Measurements from ENCODE around the gene SFRP2.

The SFRP2 gene

GRCh38 chr4:153816542-153816941, 27.7 kb upstream of the SFRP2 start:
- H2BK12ac ChIP-seq (ENCODE audit: low read length in 2 of 2), result no peak overlapping the region
- no peak overlapping the region for H3K4me2 ChIP-seq (ENCODE audit: low read length, poor library complexity, severe bottlenecking)
- no peak overlapping the region for H3K23ac ChIP-seq (ENCODE audit: low read length in 2 of 2)
- H2BK15ac ChIP-seq (ENCODE audit: low read depth, poor library complexity, severe bottlenecking), result no peak overlapping the region
- H3K14ac ChIP-seq (ENCODE audit: low read length in 2 of 2), result no peak overlapping the region
- H2AFZ ChIP-seq (ENCODE audit: low read depth, low read length), result no peak overlapping the region
- no peak overlapping the region for H3K18ac ChIP-seq (ENCODE audit: low read depth in 1 of 2, low read length in 2 of 2)
- H4K91ac ChIP-seq (ENCODE audit: low read length), result no peak overlapping the region
- no peak for DNase-seq
- no peak overlapping the region for H2AK5ac ChIP-seq (ENCODE audit: low read length, severe bottlenecking)
- no peak overlapping the region for H4K8ac ChIP-seq (ENCODE audit: low read length)
- no peaks in the 10 kb centered on the region for H3K4me1 ChIP-seq (ENCODE audit: control insufficient read depth, insufficient read depth, low read depth, low read length)
- no peaks in the 10 kb centered on the region for H3K36me3 ChIP-seq (ENCODE audit: control insufficient read depth in 1 of 2, insufficient read depth in 2 of 2, low read depth in 1 of 2, low read length in 2 of 2)
- no peaks in the 10 kb centered on the region for H3K79me1 ChIP-seq (replicated peaks; ENCODE audit: low read length, poor library complexity, severe bottlenecking)
- H3K27ac ChIP-seq (ENCODE audit: low read length, poor library complexity, severe bottlenecking), result no peak overlapping the region
- H2BK5ac ChIP-seq (ENCODE audit: low read depth, low read length, poor library complexity, severe bottlenecking), result no peak overlapping the region
- WGBS, result 0% methylated on average over 1 of the region's 2 CpGs
- no peak overlapping the region for H3K4me3 ChIP-seq (ENCODE audit: insufficient read depth in 1 of 2, low read depth in 1 of 2, low read length in 2 of 2)
- no peaks in the 10 kb centered on the region for H3K27me3 ChIP-seq (ENCODE audit: control insufficient read depth in 1 of 2, insufficient read depth in 1 of 2, low read length in 2 of 2)
- H3K9me3 ChIP-seq (ENCODE audit: control insufficient read depth, low read length), result no peaks in the 10 kb centered on the region
- no peak overlapping the region for H2BK120ac ChIP-seq (ENCODE audit: low read depth, low read length)
- H3K9ac ChIP-seq (ENCODE audit: low read length), result no peak overlapping the region
- no peak overlapping the region for H3K4ac ChIP-seq (ENCODE audit: low read depth in 1 of 2, low read length in 2 of 2)

- no peaks in the 10 kb centered on the region for H3K27me3 ChIP-seq (ENCODE audit: control insufficient read depth in 1 of 2, insufficient read depth in 1 of 2, low read length in 2 of 2)
- H2BK15ac ChIP-seq (ENCODE audit: low read depth, poor library complexity, severe bottlenecking), result no peak overlapping the region
- H2AK5ac ChIP-seq (ENCODE audit: low read length, severe bottlenecking), result no peak overlapping the region
- H4K91ac ChIP-seq (ENCODE audit: low read length), result no peak overlapping the region
- H3K23ac ChIP-seq (ENCODE audit: low read length in 2 of 2), result no peak overlapping the region
- no peak overlapping the region for H4K8ac ChIP-seq (ENCODE audit: low read length)
- no peak overlapping the region for H3K4me2 ChIP-seq (ENCODE audit: low read length, poor library complexity, severe bottlenecking)
- no peak for DNase-seq
- H2BK120ac ChIP-seq (ENCODE audit: low read depth, low read length), result no peak overlapping the region
- no peak overlapping the region for H3K9ac ChIP-seq (ENCODE audit: low read length)
- no peaks in the 10 kb centered on the region for H3K9me3 ChIP-seq (ENCODE audit: control insufficient read depth, low read length)
- no peak overlapping the region for H3K14ac ChIP-seq (ENCODE audit: low read length in 2 of 2)
- H2BK12ac ChIP-seq (ENCODE audit: low read length in 2 of 2), result no peak overlapping the region
- no peak overlapping the region for H3K27ac ChIP-seq (ENCODE audit: low read length, poor library complexity, severe bottlenecking)
- H2AFZ ChIP-seq (ENCODE audit: low read depth, low read length), result no peak overlapping the region
- H3K79me1 ChIP-seq (replicated peaks; ENCODE audit: low read length, poor library complexity, severe bottlenecking), result no peaks in the 10 kb centered on the region
- 94% methylated on average over 2 of the region's 2 CpGs for WGBS
- no peaks in the 10 kb centered on the region for H3K36me3 ChIP-seq (ENCODE audit: control insufficient read depth in 1 of 2, insufficient read depth in 2 of 2, low read depth in 1 of 2, low read length in 2 of 2)
- H2BK5ac ChIP-seq (ENCODE audit: low read depth, low read length, poor library complexity, severe bottlenecking), result no peak overlapping the region
- no peak overlapping the region for H3K4me3 ChIP-seq (ENCODE audit: insufficient read depth in 1 of 2, low read depth in 1 of 2, low read length in 2 of 2)
- H3K4ac ChIP-seq (ENCODE audit: low read depth in 1 of 2, low read length in 2 of 2), result no peak overlapping the region
- H3K4me1 ChIP-seq (ENCODE audit: control insufficient read depth, insufficient read depth, low read depth, low read length), result no peaks in the 10 kb centered on the region
- no peak overlapping the region for H3K18ac ChIP-seq (ENCODE audit: low read depth in 1 of 2, low read length in 2 of 2)
Observed at GRCh38 chr4:153814789-153815188, 25.9 kb upstream of the SFRP2 start.

- H2BK12ac ChIP-seq (ENCODE audit: low read length in 2 of 2), result no peak overlapping the region
- H3K4me2 ChIP-seq (ENCODE audit: low read length, poor library complexity, severe bottlenecking), result no peak overlapping the region
- no peak overlapping the region for H3K27ac ChIP-seq (ENCODE audit: low read length, poor library complexity, severe bottlenecking)
- H3K4me1 ChIP-seq (ENCODE audit: control insufficient read depth, insufficient read depth, low read depth, low read length), result no peaks in the 10 kb centered on the region
- H3K23ac ChIP-seq (ENCODE audit: low read length in 2 of 2), result no peak overlapping the region
- H3K9me3 ChIP-seq (ENCODE audit: control insufficient read depth, low read length), result no peaks in the 10 kb centered on the region
- H2BK120ac ChIP-seq (ENCODE audit: low read depth, low read length), result no peak overlapping the region
- no peak overlapping the region for H4K8ac ChIP-seq (ENCODE audit: low read length)
- H2AK5ac ChIP-seq (ENCODE audit: low read length, severe bottlenecking), result no peak overlapping the region
- H2BK15ac ChIP-seq (ENCODE audit: low read depth, poor library complexity, severe bottlenecking), result no peak overlapping the region
- no peaks in the 10 kb centered on the region for H3K79me1 ChIP-seq (replicated peaks; ENCODE audit: low read length, poor library complexity, severe bottlenecking)
- H3K27me3 ChIP-seq (ENCODE audit: control insufficient read depth in 1 of 2, insufficient read depth in 1 of 2, low read length in 2 of 2), result no peaks in the 10 kb centered on the region
- no peak overlapping the region for H4K91ac ChIP-seq (ENCODE audit: low read length)
- WGBS, result 92% methylated on average over 8 of the region's 9 CpGs
- no peak overlapping the region for H3K4me3 ChIP-seq (ENCODE audit: insufficient read depth in 1 of 2, low read depth in 1 of 2, low read length in 2 of 2)
- no peak overlapping the region for H2AFZ ChIP-seq (ENCODE audit: low read depth, low read length)
- H3K18ac ChIP-seq (ENCODE audit: low read depth in 1 of 2, low read length in 2 of 2), result no peak overlapping the region
- H3K14ac ChIP-seq (ENCODE audit: low read length in 2 of 2), result no peak overlapping the region
- H3K36me3 ChIP-seq (ENCODE audit: control insufficient read depth in 1 of 2, insufficient read depth in 2 of 2, low read depth in 1 of 2, low read length in 2 of 2), result no peaks in the 10 kb centered on the region
- no peak overlapping the region for H2BK5ac ChIP-seq (ENCODE audit: low read depth, low read length, poor library complexity, severe bottlenecking)
- no peak overlapping the region for H3K9ac ChIP-seq (ENCODE audit: low read length)
- H3K4ac ChIP-seq (ENCODE audit: low read depth in 1 of 2, low read length in 2 of 2), result no peak overlapping the region
- no peak for DNase-seq
Observed at GRCh38 chr4:153809916-153810810, 21.3 kb upstream of the SFRP2 start.

- no peak overlapping the region for H4K91ac ChIP-seq (ENCODE audit: low read length)
- H3K4me3 ChIP-seq (ENCODE audit: insufficient read depth in 1 of 2, low read depth in 1 of 2, low read length in 2 of 2), result no peak overlapping the region
- no peak overlapping the region for H3K4me2 ChIP-seq (ENCODE audit: low read length, poor library complexity, severe bottlenecking)
- H3K9me3 ChIP-seq (ENCODE audit: control insufficient read depth, low read length), result no peaks in the 10 kb centered on the region
- H3K14ac ChIP-seq (ENCODE audit: low read length in 2 of 2), result no peak overlapping the region
- no peak overlapping the region for H3K4ac ChIP-seq (ENCODE audit: low read depth in 1 of 2, low read length in 2 of 2)
- H2BK15ac ChIP-seq (ENCODE audit: low read depth, poor library complexity, severe bottlenecking), result no peak overlapping the region
- no peak overlapping the region for H2AFZ ChIP-seq (ENCODE audit: low read depth, low read length)
- no peaks in the 10 kb centered on the region for H3K27me3 ChIP-seq (ENCODE audit: control insufficient read depth in 1 of 2, insufficient read depth in 1 of 2, low read length in 2 of 2)
- H2AK5ac ChIP-seq (ENCODE audit: low read length, severe bottlenecking), result no peak overlapping the region
- no peak overlapping the region for H3K18ac ChIP-seq (ENCODE audit: low read depth in 1 of 2, low read length in 2 of 2)
- no peak overlapping the region for H3K27ac ChIP-seq (ENCODE audit: low read length, poor library complexity, severe bottlenecking)
- H2BK120ac ChIP-seq (ENCODE audit: low read depth, low read length), result no peak overlapping the region
- H3K79me1 ChIP-seq (replicated peaks; ENCODE audit: low read length, poor library complexity, severe bottlenecking), result no peaks in the 10 kb centered on the region
- H3K23ac ChIP-seq (ENCODE audit: low read length in 2 of 2), result no peak overlapping the region
- no peak for DNase-seq
- H3K36me3 ChIP-seq (ENCODE audit: control insufficient read depth in 1 of 2, insufficient read depth in 2 of 2, low read depth in 1 of 2, low read length in 2 of 2), result no peaks in the 10 kb centered on the region
- no peak overlapping the region for H4K8ac ChIP-seq (ENCODE audit: low read length)
- H3K4me1 ChIP-seq (ENCODE audit: control insufficient read depth, insufficient read depth, low read depth, low read length), result no peaks in the 10 kb centered on the region
- H2BK12ac ChIP-seq (ENCODE audit: low read length in 2 of 2), result peak overlapping the region in 1 of 2 experiments; percentile 32
- no peak overlapping the region for H2BK5ac ChIP-seq (ENCODE audit: low read depth, low read length, poor library complexity, severe bottlenecking)
- no peak overlapping the region for H3K9ac ChIP-seq (ENCODE audit: low read length)
Observed at GRCh38 chr4:153809307-153809706, 20.4 kb upstream of the SFRP2 start.

All from mesenchymal stem cell (in vitro differentiated cells and primary cell).